Common myeloid progenitor, CD34-positive (primary cell): ENCODE data around the gene OR52B6.
"Not testable (repeated sequence)": the region's sequence is repeated elsewhere in the genome, so short reads cannot be mapped to it uniquely, and the experiment has no call there.

Experiments used
- CTCF ChIA-PET: fragments of 350-600 bp; sonication (Branson Sonifier 250); formaldehyde crosslinking; loops from one replicate; lab custom pipeline; 2021; ENCODE audit warnings: antibody characterized with exemption; lab: Charles Lee
- POLR2A ChIA-PET: fragments of 350-600 bp; sonication (Branson Sonifier 250); formaldehyde crosslinking; loops from one replicate; lab custom pipeline; 2021; ENCODE audit warnings: antibody characterized with exemption; lab: Charles Lee
- DNase-seq, 3 donors: peaks; one replicate each; pipeline versions ENCODE4 v3.0.0 to v3.0.0-alpha.2; 2013
- H3K27ac ChIP-seq, 2 experiments: 1 replicate in 1 of 2; 2 replicates in 1 of 2; pipeline ENCODE4 v1.7.0; 2013; ENCODE audit warnings: inconsistent platforms in 2 of 2, low read length in 2 of 2, mild to moderate bottlenecking in 2 of 2, low read depth in 1 of 2, moderate library complexity in 1 of 2; ENCODE audit not compliant: severe bottlenecking in 2 of 2, insufficient read depth in 1 of 2, poor library complexity in 1 of 2
- H3K27me3 ChIP-seq, 5 experiments: replicated peaks in 2 of 5; 1 replicate in 3 of 5; 2 replicates in 2 of 5; pipeline versions ENCODE4 v1.6.1 to v1.7.0; 2013; ENCODE audit warnings: low read length in 4 of 5, mild to moderate bottlenecking in 2 of 5, moderate library complexity in 2 of 5, inconsistent platforms in 1 of 5; ENCODE audit not compliant: insufficient read depth in 5 of 5, control insufficient read depth in 4 of 5
- H3K36me3 ChIP-seq, 4 experiments: 1 replicate in 2 of 4; 2 replicates in 2 of 4; pipeline versions ENCODE4 v1.6.1 to v1.7.0; 2013; ENCODE audit warnings: low read length in 3 of 4, control low read depth in 1 of 4, mild to moderate bottlenecking in 1 of 4; ENCODE audit not compliant: control insufficient read depth in 4 of 4, insufficient read depth in 4 of 4
- H3K4me1 ChIP-seq, 4 experiments: 1 replicate in 3 of 4; 2 replicates in 1 of 4; pipeline versions ENCODE4 v1.6.1 to v1.7.1; 2013; ENCODE audit warnings: low read length in 3 of 4, mild to moderate bottlenecking in 3 of 4, control low read depth in 1 of 4, inconsistent platforms in 1 of 4, moderate library complexity in 1 of 4; ENCODE audit not compliant: control insufficient read depth in 4 of 4, insufficient read depth in 4 of 4; ENCODE audit errors: control extremely low read depth in 1 of 4
- H3K4me3 ChIP-seq, 7 experiments: 1 replicate in 4 of 7; 2 replicates in 3 of 7; pipeline versions ENCODE4 v1.5.1 to v1.7.0; 2013; ENCODE audit warnings: mild to moderate bottlenecking in 7 of 7, low read length in 6 of 7, moderate library complexity in 6 of 7, inconsistent platforms in 2 of 7, low read depth in 2 of 7, control low read depth in 1 of 7; ENCODE audit not compliant: insufficient read depth in 4 of 7, control insufficient read depth in 1 of 7; ENCODE audit errors: extremely low read depth in 1 of 7
- H3K9me3 ChIP-seq, 5 experiments: 1 replicate in 4 of 5; 2 replicates in 1 of 5; pipeline versions ENCODE4 v1.6.1 to v1.7.1; 2013; ENCODE audit warnings: low read length in 4 of 5, mild to moderate bottlenecking in 2 of 5, inconsistent platforms in 1 of 5, low read depth in 1 of 5, moderate library complexity in 1 of 5; ENCODE audit not compliant: control insufficient read depth in 4 of 5, insufficient read depth in 2 of 5; ENCODE audit errors: control extremely low read depth in 1 of 5
- WGBS: methylation state at CpG from one replicate; pipeline ENCODE4 v1.1.5; 2013; ENCODE audit not compliant: insufficient coverage; 5-methylcytosine and 5-hydroxymethylcytosine counted together

Gene OR52B6

GRCh38 chr11:5575152-5575551 lies 5.5 kb upstream of the OR52B6 start:
- CTCF ChIA-PET: no interaction called here
- Histone ChIP-seq H3K27ac (no peak overlapping the region), H3K4me1 (no peaks in the 10 kb centered on the region), H3K9me3 (no peaks in the 10 kb centered on the region), H3K27me3 (peaks cover 0 to 2% (median 0%) of the 10 kb centered on the region in 5 experiments), H3K4me3 (no peak overlapping the region), H3K36me3 (no peaks in the 10 kb centered on the region)
- no peak for DNase-seq
- WGBS: 71% methylated on average over 4 of the region's 4 CpGs
- POLR2A ChIA-PET: no interaction called here

GRCh38 chr11:5577101-5577500 lies 3.6 kb upstream of the OR52B6 start:
- POLR2A ChIA-PET: no interaction called here

GRCh38 chr11:5581014-5581413 lies 337 bp downstream of the OR52B6 start:
- Histone ChIP-seq H3K4me1 (no peaks in the 10 kb centered on the region), H3K4me3 (no peak overlapping the region), H3K27me3 (peaks cover 0 to 2% (median 0%) of the 10 kb centered on the region in 5 experiments), H3K9me3 (no peaks in the 10 kb centered on the region), H3K36me3 (no peaks in the 10 kb centered on the region), H3K27ac (no peak overlapping the region)
- 100% methylated on average over 4 of the region's 4 CpGs for WGBS
- ChIA-PET POLR2A (no interaction called here), CTCF (no interaction called here)
- DNase-seq: no peak

More at GRCh38 chr11:5577101-5577500, 3.6 kb upstream of the OR52B6 start:
- CTCF ChIA-PET: no interaction called here
- H3K36me3 ChIP-seq: no peaks in the 10 kb centered on the region
- H3K27ac ChIP-seq: no peak overlapping the region
- no peak overlapping the region for H3K4me3 ChIP-seq
- no peaks in the 10 kb centered on the region for H3K4me1 ChIP-seq
- no peaks in the 10 kb centered on the region for H3K9me3 ChIP-seq
- peaks cover 0 to 2% (median 0%) of the 10 kb centered on the region in 5 experiments for H3K27me3 ChIP-seq
- no peak for DNase-seq

GRCh38 chr11:5584458-5584857 lies 3.8 kb downstream of the OR52B6 start:
- POLR2A ChIA-PET: not testable (repeated sequence)

GRCh38 chr11:5589906-5590305 lies 9.2 kb downstream of the OR52B6 start:
- POLR2A ChIA-PET, H3K27me3 ChIP-seq, CTCF ChIA-PET, H3K9me3 ChIP-seq, H3K27ac ChIP-seq, H3K36me3 ChIP-seq, H3K4me1 ChIP-seq, H3K4me3 ChIP-seq, DNase-seq: not testable (repeated sequence)
- WGBS: 95% methylated on average over 20 of the region's 31 CpGs

More at GRCh38 chr11:5584458-5584857, 3.8 kb downstream of the OR52B6 start:
- H3K27me3 ChIP-seq, H3K36me3 ChIP-seq, CTCF ChIA-PET, H3K4me3 ChIP-seq, H3K4me1 ChIP-seq, H3K9me3 ChIP-seq, DNase-seq, H3K27ac ChIP-seq: not testable (repeated sequence)
- no CpG with 5 or more reads among the region's 5 CpGs for WGBS

- Histone ChIP-seq H3K36me3 (no peaks in the 10 kb centered on the region), H3K4me3 (no peak overlapping the region), H3K4me1 (peaks cover under 1 to 2% (median 2%) of the 10 kb centered on the region in 4 experiments), H3K9me3 (no peaks in the 10 kb centered on the region), H3K27me3 (no peaks in the 10 kb centered on the region), H3K27ac (no peak overlapping the region)
- POLR2A ChIA-PET: no interaction called here
- DNase-seq: no peak
- WGBS: 79% methylated on average over 2 of the region's 3 CpGs
- CTCF ChIA-PET: interaction anchor here (0.6 kb wide), 1 partner anchor 403 kb away, joined by 3 read pairs; no protein-coding TSS in a partner anchor
Measured at GRCh38 chr11:5591613-5592012, 10.9 kb downstream of the OR52B6 start.

- 67% methylated on average over 3 of the region's 5 CpGs for WGBS
- ChIA-PET CTCF (no interaction called here), POLR2A (no interaction called here)
- no peak for DNase-seq
- no peaks in the 10 kb centered on the region for H3K36me3 ChIP-seq
- no peaks in the 10 kb centered on the region for H3K27me3 ChIP-seq
- H3K27ac ChIP-seq: no peak overlapping the region
- H3K4me3 ChIP-seq: no peak overlapping the region
- H3K4me1 ChIP-seq: peaks cover 5 to 12% (median 9%) of the 10 kb centered on the region in 4 experiments
- H3K9me3 ChIP-seq: no peaks in the 10 kb centered on the region
Measured at GRCh38 chr11:5592615-5593014, 11.9 kb downstream of the OR52B6 start.
